ENCODE results near the gene FBXL7.
A peak's percentile ranks its signal among the peaks of the same experiment; 100 is the strongest.

FBXL7 gene

GRCh38 chr5:15674716-15675115, 174.7 kb downstream of the FBXL7 start:
- no peak for DNase-seq (ENCODE audit: low read depth)

- no peak for DNase-seq (ENCODE audit: low read depth)
Measured at GRCh38 chr5:15676591-15676990, 176.6 kb downstream of the FBXL7 start.

GRCh38 chr5:15679161-15679560, 179.2 kb downstream of the FBXL7 start:
- DNase-seq (ENCODE audit: low read depth), result peak; percentile 7

DNA sequence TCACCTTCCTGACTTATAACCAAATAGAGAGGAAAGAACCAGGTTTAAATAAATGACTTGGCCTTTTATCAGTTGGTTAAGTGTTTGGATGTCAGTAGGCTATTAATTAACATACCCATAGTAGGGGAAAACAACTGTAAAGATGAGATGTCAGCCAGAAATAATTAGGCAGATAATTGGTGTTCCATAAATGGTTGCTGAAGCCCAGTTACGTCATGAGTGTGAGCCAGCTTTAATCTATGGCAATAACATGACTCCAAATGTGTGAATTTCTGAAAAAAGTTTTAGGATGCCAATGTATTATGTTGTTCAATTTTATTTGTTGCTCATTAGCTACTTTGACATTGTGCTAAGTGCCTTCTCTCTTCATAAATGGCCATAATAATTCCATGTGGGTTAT, 180.5 kb downstream of the FBXL7 start:
- DNase-seq (ENCODE audit: low read depth), result no peak

GRCh38 chr5:15682122-15682521, 182.1 kb downstream of the FBXL7 start:
- no peak for DNase-seq (ENCODE audit: low read depth)

DNA sequence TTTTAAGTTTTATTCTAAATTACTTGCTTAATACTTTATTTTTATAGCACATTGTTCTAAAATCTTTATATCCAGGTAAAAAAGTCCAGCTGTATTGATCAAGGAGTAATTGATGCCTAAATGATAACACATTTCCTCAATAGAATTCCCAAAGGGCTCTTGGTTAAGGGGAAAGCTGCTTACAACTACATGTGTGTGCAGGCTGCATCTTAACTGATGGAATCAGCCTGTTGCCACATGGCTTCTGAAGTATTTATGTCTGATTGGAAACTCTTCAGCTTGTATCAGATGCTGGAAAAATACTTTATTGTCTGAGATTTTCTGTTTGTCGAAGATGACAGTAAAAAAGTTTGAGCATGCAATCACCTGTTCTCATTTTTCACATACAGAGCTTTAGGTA, 182.6 kb downstream of the FBXL7 start:
- no peak for DNase-seq (ENCODE audit: low read depth)

DNA sequence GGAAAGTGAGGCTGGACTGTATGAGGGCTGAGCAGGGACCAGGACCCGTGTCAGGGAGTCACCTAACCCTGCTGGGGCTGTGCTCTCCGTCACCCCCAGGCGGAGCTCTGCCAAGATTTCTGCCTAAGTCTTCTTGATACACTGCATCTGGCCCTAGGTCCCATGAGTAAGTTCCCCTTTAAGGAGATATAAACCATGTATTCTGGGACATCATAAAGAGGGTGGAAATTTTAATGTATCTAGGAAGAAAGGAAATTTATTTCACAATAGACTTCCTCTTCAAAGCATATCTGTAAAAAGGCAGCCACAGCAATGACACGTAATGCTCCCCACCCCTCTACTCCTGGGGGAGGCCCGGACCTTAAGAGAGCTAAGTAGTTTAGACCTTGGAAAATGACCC, 183.4 kb downstream of the FBXL7 start:
- no peak for DNase-seq (ENCODE audit: low read depth)

GRCh38 chr5:15687401-15687800, 187.4 kb downstream of the FBXL7 start:
- DNase-seq (ENCODE audit: low read depth), result no peak

- no peak for DNase-seq (ENCODE audit: low read depth)
Measured at GRCh38 chr5:15689836-15690235, 189.9 kb downstream of the FBXL7 start.

DNA sequence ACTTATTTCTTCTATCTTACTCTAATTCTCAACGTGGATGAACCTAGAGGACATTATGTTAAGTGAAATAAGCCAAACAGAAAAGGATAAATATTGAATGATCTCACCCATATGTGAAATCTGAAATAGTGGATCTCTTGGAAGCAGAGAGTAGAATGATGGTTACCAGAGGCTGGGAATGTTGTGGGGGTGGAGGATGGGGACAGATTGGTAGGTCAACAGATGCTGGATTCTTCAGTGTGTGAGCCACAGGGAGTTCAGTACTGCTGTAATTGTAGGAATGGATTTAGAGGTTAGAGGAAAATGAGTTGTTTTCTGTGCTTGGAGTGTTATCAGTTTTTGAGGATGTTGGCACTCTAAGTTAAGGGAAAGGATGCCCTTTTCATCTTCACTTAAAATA, 190.6 kb downstream of the FBXL7 start:
- DNase-seq (ENCODE audit: low read depth), result peak; percentile 65

GRCh38 chr5:15691521-15691920, 191.5 kb downstream of the FBXL7 start:
- peak; percentile 70 for DNase-seq (ENCODE audit: low read depth)

DNA sequence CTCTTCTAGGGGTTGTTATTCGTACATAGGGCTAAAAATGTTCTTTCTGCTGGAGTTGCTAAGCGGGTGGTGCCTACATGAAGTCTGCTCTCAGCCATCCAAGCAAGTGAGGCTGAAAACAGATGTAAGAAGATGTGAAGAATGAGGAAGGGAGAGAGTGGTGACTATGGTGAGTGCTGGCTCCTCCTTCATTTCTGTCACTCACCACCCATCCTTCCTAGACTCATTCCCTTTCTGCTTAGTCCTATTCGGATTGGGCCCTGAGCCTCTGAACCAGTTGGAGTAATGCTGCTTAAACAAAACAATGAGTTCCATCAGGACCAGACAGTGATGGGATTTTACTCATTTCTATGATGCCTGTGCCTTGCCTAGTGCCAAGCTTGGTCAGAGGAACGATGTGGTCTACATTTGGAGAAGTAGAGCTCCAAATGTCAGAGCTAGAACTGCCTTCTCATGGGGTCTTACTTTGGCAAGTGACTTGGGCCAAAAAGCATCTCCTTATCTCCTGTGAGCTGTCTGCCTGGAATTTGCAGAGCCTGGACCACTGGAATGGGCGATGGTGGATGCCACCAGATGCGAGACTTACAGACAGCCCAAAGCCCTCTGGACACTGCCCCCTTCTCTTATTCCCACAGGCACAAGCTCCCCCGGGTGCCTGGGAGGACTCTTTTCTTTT, 192.9 kb downstream of the FBXL7 start:
- DNase-seq (ENCODE audit: low read depth), result peak; percentile 51

DNA sequence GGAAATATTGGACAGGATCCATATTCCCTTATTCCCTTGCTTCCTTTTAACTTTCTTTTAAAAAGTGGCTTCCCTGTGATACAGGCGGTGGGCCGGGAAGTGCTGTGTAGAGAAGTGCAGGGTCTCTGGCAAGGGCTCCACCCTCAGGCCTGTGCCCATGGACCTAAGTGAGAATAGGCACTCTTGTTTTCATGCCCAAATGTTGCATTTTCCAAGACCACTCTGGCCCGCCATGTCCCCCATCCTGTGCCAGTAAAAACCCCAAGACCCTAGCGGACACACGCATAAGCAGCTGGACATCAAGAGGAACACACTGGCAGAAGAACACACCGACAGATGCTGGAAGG, 193.4 kb downstream of the FBXL7 start:
- no peak for DNase-seq (ENCODE audit: low read depth)

GRCh38 chr5:15693933-15694332, 194.0 kb downstream of the FBXL7 start:
- DNase-seq (ENCODE audit: low read depth), result no peak

DNA sequence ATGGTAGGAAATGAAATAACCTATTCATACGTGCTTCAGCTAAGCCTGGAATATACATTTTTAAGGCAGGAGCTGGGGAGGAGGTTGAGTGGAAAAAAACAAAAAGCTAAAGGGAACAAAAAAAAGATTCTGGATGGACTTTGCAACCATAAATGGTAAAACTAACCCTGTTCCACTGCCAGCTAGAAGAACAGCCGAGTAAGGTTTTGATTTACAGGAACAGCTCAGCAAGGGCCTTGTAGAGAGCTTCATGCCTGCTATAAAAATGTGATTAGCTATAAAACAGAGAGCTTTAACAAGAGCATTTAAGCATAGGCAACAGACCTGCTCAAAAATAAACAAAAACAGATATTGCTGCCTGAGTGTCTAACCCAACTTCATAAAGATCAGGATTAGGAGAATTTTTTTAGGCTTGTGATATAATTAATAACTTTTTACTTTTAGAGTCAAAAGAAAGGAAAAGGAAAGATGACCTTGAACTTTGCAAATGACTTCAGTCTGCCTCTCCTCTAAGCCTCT, 194.8 kb downstream of the FBXL7 start:
- DNase-seq (ENCODE audit: low read depth), result peak; percentile 81

DNA sequence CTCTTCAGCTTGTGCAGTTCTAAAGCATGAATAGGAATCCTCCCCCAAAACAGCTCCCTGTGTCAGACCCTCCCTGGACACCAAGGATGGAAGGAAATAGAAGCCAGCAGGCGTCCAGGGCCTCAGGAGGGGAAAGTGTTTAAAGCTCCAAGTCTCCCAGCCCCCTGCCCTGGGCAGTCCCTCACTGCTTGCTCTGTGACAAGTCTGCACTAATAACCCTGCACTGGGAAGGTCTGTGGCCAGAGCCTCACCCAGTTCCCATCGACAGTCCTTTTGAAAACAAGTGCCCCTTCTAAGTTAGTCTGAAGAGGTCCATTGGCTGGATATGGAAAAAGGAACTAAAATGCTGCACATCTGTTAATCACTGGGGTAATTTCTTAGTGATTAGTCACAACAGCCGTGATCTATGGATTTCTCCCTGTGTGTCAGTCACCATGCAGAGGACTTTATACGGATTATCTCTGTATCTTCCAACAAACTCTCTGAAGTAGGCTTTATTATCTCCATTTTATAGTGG, 195.3 kb downstream of the FBXL7 start:
- DNase-seq (ENCODE audit: low read depth), result peak; percentile 83

- DNase-seq (ENCODE audit: low read depth), result no peak
Measured at GRCh38 chr5:15700373-15700772, 200.4 kb downstream of the FBXL7 start.

GRCh38 chr5:15702102-15702501, 202.1 kb downstream of the FBXL7 start:
- DNase-seq (ENCODE audit: low read depth), result peak; percentile 68

GRCh38 chr5:15703901-15704300, 203.9 kb downstream of the FBXL7 start:
- peak; percentile 53 for DNase-seq (ENCODE audit: low read depth)

DNA sequence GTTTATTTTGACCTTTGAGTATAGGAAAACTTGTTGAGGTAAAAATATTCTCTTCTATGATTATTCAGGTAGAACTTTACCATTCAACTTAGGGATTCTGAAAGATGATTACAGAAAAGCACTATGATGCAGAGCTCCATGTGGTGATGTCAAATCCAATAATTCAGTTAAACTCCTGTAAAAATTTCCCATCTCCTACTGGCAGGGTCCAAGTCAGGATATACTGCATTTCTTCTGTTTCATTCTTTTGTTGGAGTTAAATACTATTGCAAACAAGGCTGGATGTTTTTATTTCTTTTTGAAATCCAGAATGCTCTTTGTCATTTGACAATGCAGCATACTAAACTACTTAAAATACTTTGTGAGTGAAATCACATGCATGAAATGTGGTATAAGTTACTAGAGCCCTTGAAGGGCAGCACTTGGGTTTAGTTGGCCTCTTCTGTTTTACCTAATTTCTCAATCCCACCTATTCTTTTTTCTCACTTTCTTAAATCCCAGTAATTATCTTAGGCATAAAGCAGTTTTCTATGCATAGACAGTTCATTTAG, 204.5 kb downstream of the FBXL7 start:
- DNase-seq (ENCODE audit: low read depth), result peak; percentile 69

DNA sequence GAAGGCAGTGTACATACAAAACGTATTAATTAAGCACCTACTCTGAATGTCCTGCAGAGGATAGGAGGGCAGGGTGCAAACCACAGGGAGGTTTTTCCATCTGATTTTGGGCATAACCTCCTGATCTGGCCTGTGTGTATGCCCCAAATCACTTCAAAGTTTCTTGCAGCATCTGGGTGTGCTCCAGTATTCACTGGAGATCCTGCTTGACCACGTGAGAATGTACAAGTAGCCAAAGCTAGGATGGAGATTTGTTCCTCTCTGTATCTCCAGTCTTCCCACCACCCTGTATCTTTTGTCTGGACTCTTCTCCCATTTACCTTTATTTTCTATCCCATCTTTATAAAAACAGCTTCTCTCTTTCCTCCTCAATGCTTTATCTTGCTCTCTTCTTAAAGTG, 207.7 kb downstream of the FBXL7 start:
- no peak for DNase-seq (ENCODE audit: low read depth)

DNA sequence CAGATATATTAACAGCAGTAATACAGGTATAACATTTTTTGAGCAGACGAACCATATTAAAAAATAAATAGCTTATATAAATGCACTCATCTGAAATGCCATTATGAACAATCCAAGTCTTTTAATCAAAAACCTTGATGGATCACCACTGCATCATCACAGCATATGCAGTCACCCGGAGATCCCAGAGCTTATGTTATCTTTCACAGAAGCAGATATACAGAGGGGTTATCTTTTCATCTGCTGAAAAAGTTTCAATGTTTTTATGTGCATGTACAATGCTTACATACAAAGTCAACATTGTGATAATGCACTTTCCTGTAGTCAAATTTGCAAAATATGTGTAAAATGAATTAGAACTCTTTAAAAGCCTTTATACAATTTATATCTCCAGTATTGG, 211.9 kb downstream of the FBXL7 start:
- no peak for DNase-seq (ENCODE audit: low read depth)

DNA sequence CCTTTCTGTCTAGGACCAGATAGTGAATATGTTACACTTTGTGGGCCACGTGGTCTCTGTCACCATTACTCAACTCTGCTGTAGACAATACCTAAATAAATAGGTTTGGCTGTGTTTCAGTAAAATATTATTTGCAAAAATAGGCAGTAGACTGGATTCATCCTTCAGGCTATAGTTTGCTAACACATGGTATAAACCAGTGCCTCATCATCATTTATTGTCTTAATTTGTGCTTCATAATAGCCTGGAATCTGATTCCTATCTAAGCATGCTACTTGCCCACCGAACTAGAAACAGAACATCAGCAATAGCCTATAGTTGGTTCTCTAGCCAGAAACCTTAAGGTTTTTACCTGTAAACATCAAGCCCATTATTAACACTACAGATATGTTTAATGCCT, 215.6 kb downstream of the FBXL7 start:
- no peak for DNase-seq (ENCODE audit: low read depth)

- no peak for DNase-seq (ENCODE audit: low read depth)
Measured at GRCh38 chr5:15715967-15716366, 216.0 kb downstream of the FBXL7 start.

Measured in EH (cell line).